AG04450 (cell line): ENCODE measurements around the gene CACNA1C. TPM values are rescaled to one million over a fixed set of nuclear protein-coding genes. Genes with fewer than 3 reads are reported as not detected.

Source experiments
- CTCF ChIA-PET: fragments of 300-600, 350-600 bp; formaldehyde crosslinking; extraction: SDS; loops from one replicate; lab custom pipeline; 2022; ENCODE audit warnings: antibody characterized with exemption, inconsistent platforms; lab: Charles Lee
- POLR2A ChIA-PET: fragments of 350-600 bp; formaldehyde crosslinking; extraction: SDS; loops from one replicate; lab custom pipeline; 2021; ENCODE audit warnings: antibody characterized with exemption, inconsistent platforms; lab: Yijun Ruan, JAX
- DNase-seq: peaks from one replicate; pipeline ENCODE4 v3.0.0-alpha.2; 2011; ENCODE audit warnings: low read depth, low spot score
- H3K27ac ChIP-seq: one replicate; pipeline ENCODE4 v1.5.1; 2012; ENCODE audit warnings: low read depth, low read length, control low read depth
- H3K27me3 ChIP-seq: one replicate; pipeline ENCODE4 v1.6.0; 2012; ENCODE audit warnings: low read length; ENCODE audit not compliant: control insufficient read depth, insufficient read depth
- H3K4me3 ChIP-seq: 2 replicates; pipeline ENCODE4 v1.5.1; 2011; ENCODE audit warnings: mild to moderate bottlenecking, low read depth, low read length, control low read depth
- H3K9me3 ChIP-seq: 2 replicates; pipeline ENCODE4 v1.5.1; 2012; ENCODE audit warnings: low read length; ENCODE audit not compliant: control insufficient read depth, insufficient read depth
- polyA plus RNA-seq: library from polyadenylated mRNA; depleted of rRNA; stranded (reverse); fragments of >200 nt; gene quantifications from 2 replicates; pipeline ENCODE4 v1.2.3, GENCODE V29; 2011
- TF ChIP-seq, protein P1 (sequence below): IDR thresholded peaks from 2 replicates; pipeline ENCODE4 v1.5.1; 2011; ENCODE audit warnings: low read depth, low read length, control low read depth, inconsistent platforms

CACNA1C gene
- polyA plus RNA-seq, 1 experiment: 5.9 TPM

DNA sequence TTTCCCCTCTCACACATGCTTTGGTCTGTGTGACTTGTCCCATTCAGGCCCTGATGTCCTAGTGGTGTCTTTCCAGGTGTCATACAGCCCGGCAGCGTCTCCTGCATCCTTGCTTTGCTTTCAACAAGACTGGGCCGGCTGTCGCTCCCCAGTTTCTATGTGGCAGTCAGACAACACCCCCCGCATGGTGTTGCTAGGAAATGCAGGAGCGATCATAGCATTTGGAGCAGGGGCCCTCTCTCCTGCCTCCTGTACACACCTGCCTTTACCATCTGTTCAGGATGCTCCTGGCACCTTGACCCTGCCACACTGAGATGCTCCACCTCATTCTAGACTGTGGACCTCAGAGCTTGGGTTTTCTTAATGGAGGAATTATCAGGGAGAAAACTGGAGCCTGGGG lies 29.5 kb downstream of the CACNA1C start:
- ChIA-PET POLR2A (no interaction called here), CTCF (interaction anchor here (0.6 to 1.0 kb wide), 2 partner anchors 26 to 201 kb away, joined by 3 to 4 read pairs; no protein-coding TSS in a partner anchor)
- no peak overlapping the region for H3K4me3 ChIP-seq
- H3K27ac ChIP-seq: no peak overlapping the region
- no peaks in the 10 kb centered on the region for H3K27me3 ChIP-seq
- TF ChIP-seq, protein P1, sequence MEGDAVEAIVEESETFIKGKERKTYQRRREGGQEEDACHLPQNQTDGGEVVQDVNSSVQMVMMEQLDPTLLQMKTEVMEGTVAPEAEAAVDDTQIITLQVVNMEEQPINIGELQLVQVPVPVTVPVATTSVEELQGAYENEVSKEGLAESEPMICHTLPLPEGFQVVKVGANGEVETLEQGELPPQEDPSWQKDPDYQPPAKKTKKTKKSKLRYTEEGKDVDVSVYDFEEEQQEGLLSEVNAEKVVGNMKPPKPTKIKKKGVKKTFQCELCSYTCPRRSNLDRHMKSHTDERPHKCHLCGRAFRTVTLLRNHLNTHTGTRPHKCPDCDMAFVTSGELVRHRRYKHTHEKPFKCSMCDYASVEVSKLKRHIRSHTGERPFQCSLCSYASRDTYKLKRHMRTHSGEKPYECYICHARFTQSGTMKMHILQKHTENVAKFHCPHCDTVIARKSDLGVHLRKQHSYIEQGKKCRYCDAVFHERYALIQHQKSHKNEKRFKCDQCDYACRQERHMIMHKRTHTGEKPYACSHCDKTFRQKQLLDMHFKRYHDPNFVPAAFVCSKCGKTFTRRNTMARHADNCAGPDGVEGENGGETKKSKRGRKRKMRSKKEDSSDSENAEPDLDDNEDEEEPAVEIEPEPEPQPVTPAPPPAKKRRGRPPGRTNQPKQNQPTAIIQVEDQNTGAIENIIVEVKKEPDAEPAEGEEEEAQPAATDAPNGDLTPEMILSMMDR: no peak
- peaks cover 14% of the 10 kb centered on the region for H3K9me3 ChIP-seq
- DNase-seq: no peak

DNA sequence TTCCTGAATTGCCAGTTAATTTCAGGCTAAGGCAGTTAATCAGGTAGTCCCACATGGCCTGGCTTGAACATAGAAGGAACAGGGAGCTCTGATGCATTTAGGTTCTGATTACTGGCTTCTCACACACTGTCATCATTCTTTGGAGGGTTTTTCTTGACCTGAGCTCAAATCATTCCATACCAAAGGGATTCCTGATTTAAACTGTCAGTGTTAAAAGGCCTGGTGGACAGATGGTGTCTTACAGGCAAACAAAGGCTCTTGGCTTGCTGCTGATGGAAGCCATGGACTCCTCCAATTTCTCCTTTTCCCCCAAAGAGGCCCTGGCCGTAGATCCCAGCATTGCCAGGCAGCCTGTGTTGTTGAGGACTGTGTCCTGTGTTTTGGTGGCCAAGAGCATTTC lies 30.2 kb downstream of the CACNA1C start:
- ChIA-PET POLR2A (no interaction called here), CTCF (interaction anchor here (0.6 to 1.0 kb wide), 3 partner anchors 8 to 200 kb away, joined by 3 to 4 read pairs (median 3); no protein-coding TSS in a partner anchor)
- TF ChIP-seq, protein P1: peak; percentile 22; the same call in 1 of the 2 replicates
- no peak overlapping the region for H3K4me3 ChIP-seq
- no peaks in the 10 kb centered on the region for H3K27me3 ChIP-seq
- no peak overlapping the region for H3K27ac ChIP-seq
- H3K9me3 ChIP-seq: peaks cover 14% of the 10 kb centered on the region
- DNase-seq: no peak

DNA sequence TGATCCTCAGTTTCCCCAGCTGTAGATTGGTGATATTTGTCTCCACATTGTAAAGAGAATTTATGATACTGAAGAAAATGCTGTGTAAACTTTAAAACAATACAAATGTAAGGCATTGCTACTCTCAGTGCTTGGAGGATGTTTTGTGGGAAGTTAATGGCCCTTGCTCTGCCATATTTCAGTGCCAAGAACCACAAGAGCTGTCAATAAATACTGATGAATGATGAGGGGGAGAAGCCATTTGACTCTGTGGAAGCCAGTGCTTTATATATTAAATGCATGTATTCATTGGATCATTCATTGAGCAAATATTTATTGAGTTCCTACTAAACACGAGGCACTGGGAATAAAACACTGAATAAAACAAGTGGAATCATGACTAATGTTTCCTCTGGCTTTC lies 30.8 kb downstream of the CACNA1C start:
- TF ChIP-seq, protein P1: no peak
- no peaks in the 10 kb centered on the region for H3K27me3 ChIP-seq
- ChIA-PET POLR2A (no interaction called here), CTCF (interaction anchor here (1.0 kb wide), 2 partner anchors 9 to 200 kb away, joined by 3 to 4 read pairs; no protein-coding TSS in a partner anchor)
- peaks cover 14% of the 10 kb centered on the region for H3K9me3 ChIP-seq
- DNase-seq: no peak
- H3K4me3 ChIP-seq: no peak overlapping the region
- no peak overlapping the region for H3K27ac ChIP-seq

DNA sequence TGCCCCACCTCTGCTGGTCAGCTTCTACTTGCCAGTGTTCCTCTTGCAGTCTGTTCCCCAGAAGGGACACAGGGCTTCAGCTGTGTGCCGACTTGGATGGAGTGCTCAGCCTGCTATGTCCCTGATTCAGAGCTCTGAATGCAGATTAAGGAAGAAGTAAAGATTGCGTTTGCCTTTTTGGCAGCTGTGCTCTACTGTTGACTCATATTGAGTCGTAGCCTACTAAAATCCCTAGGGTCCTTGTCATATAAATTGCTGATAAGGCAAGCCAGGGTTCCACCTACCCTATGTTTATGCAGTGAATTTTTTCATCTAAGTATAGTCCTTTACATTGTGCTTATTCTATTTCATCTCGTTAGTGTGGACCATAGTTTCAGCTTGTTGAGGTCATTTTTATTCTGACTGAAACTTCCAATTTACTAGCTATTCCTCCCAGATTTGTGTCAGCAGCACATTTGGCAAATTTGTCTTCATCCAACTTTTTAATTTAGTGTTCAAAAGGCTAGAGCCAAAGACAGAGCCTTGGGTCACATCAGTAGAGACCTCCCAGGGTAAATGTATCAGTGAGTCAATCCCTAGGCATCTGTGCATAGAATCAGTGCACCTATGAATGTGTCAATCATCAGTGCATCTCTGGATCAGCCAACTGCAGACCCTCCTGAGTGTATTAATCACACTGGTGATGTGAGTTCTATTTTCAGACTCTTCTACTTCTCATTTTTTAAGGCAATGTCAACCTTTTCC lies 31.9 kb downstream of the CACNA1C start:
- Histone ChIP-seq H3K27me3 (no peaks in the 10 kb centered on the region), H3K27ac (peak overlapping the region; percentile 65), H3K9me3 (peaks cover 11% of the 10 kb centered on the region; the same call in 1 of the 2 replicates), H3K4me3 (no peak overlapping the region)
- TF ChIP-seq, protein P1: no peak
- no peak for DNase-seq
- ChIA-PET POLR2A (interaction anchor here (1.0 kb wide), 1 partner anchor 70 kb away, joined by 3 read pairs; no protein-coding TSS in a partner anchor), CTCF (no interaction called here)

DNA sequence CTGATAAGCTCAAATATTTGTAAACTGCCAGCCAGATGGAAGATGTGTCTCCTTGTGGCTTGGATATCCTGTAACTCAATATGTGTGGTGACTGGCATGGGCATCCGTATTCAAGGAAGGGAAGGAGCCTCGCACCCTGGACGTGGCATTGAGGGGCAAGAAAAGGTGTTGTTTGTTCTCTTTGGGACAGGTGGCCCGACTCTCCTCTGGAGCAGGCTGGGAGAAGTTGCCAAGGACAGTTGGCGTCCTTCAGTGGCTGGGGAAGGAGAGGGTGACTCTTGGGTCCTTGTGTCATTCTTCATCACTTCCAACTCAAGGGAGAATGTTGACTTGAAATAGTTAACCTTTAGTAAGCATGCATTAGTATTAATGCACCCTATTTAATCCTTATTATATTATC lies 39.6 kb downstream of the CACNA1C start:
- no peak for DNase-seq
- Histone ChIP-seq H3K27ac (no peak overlapping the region), H3K27me3 (no peaks in the 10 kb centered on the region), H3K9me3 (no peaks in the 10 kb centered on the region), H3K4me3 (no peak overlapping the region)
- CTCF ChIA-PET: no interaction called here
- POLR2A ChIA-PET: no interaction called here
- TF ChIP-seq, protein P1: no peak
